Activated CD4-positive, alpha-beta T cell treated with anti-CD3 and anti-CD28 coated beads, Interleukin-2, amount 50 U/mL, for 1 hour (primary cell): Measurements from ENCODE around the gene SIPA1L3.
"Not testable (repeated sequence)": the region's sequence is repeated elsewhere in the genome, so short reads cannot be mapped to it uniquely, and the experiment has no call there.

Source experiments
- DNase-seq: peaks from one replicate; pipeline ENCODE4 v3.0.0-alpha.2; 2020

SIPA1L3 gene

DNA sequence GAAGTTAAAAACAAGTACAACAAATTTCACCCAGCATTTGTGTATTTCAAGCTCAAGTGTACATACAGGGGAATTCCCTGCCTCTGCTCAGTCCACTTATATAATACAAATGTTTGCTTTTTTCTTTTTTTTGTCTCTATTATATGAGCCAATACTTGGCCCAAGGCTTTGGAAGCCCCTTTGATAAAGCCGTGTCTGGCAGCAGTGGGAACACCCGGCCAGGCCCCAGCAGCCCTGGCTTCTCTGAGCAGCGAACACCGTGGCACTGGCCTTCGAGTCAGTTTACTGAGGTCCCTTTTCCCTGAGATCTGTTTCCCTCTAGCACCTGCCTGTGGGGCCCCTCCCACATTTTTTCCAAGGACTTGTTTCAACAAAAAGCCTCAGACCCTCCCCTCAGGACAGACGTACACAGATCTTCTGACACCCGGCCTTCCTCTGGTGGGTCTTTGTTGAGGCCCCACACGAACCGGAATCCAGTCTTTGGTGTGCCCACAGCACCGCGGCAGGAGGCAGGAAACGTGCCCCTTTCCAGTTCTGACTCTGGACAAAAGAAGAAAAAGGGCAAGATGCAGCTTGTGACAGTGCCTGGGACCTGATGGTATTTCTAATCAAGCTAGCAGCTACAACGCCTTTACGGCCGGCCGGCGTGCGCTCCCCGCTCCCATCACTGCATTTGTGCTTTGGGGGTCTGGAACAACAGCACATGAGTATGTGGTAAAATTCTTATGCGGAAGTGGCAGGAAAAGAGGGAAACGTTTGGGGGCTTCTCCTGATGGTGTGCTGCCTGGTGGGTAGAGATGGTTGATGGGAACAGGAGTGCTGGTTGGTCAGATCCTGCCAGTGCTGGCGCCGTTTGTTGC lies 13.8 kb downstream of the SIPA1L3 start:
- no peak for DNase-seq

DNA sequence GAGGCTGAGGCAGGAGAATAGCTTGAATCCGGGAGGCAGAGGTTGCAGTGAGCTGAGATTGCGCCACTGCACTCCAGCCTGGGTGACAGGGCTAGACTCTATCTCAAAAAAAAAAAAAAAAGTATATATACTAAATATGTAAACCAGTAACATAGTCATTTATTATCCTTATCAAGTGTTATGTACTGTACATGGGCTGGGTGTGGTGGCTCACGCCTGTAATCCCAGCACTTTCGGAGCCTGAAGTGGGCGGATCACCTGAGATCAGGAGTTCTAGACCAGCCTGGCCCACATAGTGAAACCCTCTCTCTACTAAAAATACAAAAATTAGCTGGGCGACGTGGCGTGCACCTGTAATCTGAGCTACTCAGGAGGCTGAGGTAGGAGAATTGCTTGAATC lies 17.6 kb downstream of the SIPA1L3 start:
- not testable (repeated sequence) for DNase-seq

- DNase-seq: no peak
Measured at GRCh38 chr19:37925212-37925611, 18.2 kb downstream of the SIPA1L3 start.

DNA sequence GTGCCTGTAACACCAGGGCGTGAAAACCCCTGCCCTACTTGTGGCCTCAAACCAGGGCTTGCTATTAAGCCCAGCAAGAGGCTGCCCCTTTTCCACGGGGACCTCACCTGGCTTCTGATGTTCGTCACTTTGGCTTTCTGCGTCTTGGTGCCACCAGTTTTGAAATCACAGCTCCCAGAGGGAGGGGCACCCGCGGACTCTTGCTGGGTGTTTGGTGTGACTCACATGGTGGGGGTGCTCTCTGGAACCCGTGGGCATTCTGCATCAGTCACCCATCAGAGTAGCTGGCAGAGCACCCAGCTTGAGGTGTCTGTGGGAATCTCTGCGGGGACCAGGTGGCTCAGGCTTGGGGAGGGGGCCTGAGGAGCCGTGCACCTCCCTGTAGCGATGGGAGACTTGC lies 19.2 kb downstream of the SIPA1L3 start:
- no peak for DNase-seq

DNA sequence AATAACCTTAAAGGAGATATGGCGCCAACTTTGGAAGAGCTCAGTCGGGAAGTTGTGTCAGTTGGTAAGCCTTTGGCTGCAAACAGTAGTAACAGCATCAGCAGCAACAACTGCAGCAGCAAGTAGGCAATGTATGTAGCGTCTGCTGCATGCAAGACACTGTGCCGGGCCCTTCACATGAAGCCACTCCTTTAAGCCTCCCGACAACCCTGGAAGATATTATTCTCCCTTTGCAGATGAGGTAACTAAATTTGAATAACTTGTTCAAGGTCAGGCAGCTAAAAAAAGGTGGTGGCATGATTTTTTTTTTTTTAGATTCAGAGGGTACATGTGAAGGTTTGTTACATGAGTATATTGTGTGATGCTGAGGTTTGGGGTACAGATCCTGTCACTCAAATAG lies 19.7 kb downstream of the SIPA1L3 start:
- DNase-seq: no peak

DNA sequence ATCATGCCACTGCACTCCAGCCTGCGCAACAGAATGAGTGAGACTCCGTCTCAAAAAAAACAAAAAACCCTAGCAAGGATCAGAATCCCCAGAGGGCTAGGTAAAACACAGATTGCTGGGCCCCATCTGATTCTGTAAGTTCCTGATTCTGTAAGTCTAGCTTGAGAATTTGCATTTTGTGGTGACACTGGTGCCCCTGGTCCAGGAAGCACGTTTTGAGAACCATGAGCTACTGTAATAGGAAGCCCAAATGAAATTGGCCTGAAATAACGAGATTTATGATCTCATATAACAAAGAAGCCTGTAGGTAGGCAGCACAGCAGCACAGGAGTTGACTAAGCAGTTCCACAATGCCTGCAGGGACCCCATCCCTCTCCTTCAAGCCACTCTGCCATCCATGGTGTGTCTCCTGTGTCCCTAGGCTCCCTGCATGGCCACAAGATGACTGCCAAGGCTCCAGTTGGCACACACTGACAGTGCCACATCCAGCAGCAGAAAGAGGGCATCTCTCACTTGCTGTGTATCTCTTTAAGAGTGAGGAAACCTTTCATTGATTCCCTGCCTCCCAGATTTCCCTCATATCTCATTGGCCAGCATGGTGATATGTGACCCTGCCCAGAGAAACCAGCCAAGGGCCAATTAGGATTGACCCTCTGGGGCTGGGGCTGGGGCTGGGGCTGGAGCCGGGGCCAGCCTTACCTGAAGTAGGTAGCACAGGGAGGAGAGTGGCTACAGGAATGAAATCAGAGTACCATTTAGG lies 21.7 kb downstream of the SIPA1L3 start:
- no peak for DNase-seq

DNA sequence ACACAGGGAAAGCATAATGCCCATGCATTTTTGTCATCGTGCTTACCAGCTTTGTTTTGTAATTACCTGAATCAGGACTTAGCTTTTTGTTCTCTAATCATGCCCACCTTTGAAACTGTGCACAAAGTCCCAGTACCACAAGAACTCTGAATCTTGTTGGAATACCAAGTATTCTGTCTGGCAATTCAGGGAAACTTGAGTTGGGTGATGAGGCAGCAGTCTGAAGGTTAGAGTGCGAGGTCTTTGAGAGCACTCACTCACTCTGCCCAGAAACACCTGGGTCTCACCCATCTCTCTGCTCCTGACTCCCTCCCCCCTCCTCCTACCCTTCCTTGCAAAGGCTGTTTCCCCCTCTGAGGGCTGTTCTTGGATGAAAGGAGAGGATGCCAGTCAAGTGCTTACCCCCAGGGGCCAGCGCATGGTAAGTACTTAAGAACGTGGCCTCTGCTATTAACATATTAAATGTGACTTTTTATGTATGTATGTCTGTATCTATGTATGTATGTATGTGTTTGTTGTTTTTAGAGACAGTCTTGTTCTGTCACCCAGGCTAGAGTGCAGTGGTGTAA lies 22.4 kb downstream of the SIPA1L3 start:
- no peak for DNase-seq

DNA sequence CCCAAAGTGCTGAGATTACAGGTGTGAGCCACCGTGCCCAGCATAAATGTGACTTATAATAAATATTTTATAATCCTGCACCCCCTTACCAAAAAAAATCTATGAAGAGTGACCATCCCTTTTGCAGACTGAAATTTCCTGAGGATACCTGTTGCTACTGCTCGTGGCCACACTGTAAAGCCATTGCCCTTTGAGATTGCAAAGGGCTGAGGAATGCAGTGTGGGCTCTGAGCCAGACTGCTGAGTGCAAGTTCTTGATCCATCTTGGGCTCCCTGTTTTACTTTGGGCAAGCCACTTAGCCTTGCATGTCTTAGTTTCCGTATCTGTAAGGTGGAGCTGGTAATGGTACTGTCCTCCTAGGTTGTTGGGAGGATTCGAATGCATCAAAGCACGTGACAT lies 23.4 kb downstream of the SIPA1L3 start:
- DNase-seq: no peak

DNA sequence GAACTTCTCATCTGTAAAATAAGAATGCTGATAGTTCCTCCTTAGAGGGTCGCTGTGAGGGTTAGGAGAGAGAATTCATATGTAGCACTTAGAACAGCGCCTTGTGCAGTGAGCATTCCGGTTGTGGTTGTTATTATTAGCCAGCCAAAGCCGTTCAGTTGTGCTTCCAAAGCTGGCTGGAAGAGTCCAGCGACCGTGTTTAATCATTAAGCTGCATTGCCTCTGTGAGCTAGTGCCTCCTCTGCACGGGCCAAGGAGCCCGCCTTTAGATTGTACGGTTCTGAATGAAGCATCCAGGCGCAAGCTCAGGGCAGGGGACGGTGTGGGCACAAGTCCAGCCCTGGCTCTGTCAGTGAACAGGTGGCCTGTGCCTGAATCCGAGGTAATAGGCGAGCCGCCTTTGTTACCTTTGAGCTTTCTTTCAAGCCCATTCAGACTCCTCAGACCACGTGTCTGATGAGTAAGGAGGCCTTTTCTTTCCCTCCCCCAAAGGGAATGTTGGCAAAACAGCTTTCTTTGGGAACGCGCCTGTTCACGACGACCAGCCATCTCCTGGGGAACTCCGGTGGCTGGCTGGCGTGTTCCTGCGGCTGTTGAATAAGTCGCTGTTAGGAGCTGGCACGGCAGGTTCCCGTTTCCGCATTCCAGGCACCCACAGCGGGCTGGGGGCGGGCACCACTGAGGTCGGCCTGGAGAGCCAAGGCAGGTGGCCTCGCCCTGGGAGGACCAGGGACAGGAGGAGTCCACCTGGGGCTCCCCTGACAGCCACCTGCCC lies 25.1 kb downstream of the SIPA1L3 start:
- peak; percentile 1 for DNase-seq

GRCh38 chr19:37932985-37933936 lies 26.3 kb downstream of the SIPA1L3 start:
- DNase-seq: no peak

DNA sequence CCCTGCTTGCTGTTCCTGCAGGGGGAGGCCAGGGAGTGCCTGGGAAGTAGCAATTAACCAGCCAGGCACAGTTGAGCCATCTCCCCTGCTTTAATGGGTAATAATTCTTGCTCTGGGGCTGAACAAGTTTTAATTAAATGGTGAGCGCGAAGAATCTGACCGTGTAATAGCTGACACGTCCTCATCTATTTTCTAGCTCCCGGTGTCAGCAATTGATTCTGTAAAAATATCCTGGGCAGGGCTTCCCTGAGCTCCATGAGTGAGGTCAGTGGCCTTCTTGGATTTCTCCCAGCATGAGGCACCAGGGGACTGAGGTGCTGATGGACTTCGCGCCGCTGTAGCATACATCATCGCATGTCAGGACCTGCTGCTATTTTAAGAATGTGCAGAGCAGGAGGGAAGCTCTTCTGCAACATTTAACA lies 26.9 kb downstream of the SIPA1L3 start:
- DNase-seq: no peak

DNA sequence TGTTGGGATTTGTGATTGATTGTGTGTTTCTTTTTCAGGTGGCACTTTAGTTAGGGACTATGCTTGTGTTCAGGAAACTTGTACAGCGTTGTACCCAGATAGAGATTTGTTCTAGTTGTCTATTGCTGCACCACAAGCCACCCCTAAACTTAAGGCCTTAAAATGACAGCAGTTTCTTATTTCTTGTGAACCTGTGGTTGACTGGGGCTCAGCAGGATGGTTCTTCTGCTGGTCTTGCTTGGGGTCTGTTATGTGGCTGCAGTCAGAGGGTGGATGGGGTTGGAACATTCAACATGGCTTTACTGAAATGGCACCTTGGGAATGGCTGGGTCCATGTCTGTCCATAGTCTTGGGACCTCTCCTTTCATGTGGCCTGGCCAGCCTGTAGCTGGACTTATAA lies 28.3 kb downstream of the SIPA1L3 start:
- no peak for DNase-seq

DNA sequence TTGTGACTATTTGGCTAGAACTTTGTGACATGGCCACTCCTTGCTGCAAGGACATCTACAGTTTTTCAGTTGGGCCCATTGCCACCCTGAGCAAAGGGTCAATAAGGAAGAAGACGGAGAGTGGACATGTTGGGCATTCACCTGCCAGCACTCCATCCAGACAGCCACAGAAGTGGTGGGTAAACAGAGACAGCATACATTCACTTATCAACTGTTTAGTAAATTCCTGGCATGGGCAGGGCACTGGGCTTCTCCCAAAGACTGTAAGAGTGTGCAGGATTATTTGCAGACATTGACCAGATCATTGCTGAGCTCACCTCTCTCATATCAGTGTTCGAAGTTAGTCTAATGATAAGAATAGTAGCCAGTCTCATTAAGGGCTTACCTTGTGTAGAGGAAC lies 29.2 kb downstream of the SIPA1L3 start:
- DNase-seq: no peak

GRCh38 chr19:37936886-37937285 lies 29.9 kb downstream of the SIPA1L3 start:
- no peak for DNase-seq

DNA sequence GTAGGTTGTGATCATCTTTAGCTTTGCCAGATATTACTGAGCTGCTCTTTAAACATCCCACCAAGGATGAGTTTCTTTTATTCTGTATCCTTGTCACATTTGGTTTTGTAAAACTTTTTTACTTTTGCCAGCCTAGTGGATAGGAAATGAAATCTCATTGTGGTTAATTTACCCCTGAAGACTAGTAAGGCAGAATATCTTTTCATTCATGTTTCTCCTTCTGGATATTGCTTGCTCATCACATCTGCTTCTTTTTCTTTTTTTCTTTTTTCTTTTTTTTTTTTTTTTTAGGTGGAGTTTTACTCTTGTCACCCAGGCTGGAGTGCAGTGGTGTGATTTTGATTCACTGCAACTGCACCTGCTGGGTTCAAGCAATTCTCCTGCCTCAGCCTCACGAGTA lies 31.3 kb downstream of the SIPA1L3 start:
- DNase-seq: no peak

GRCh38 chr19:37941782-37942515 lies 34.9 kb downstream of the SIPA1L3 start:
- DNase-seq: no peak

GRCh38 chr19:37942516-37942902 lies 35.5 kb downstream of the SIPA1L3 start:
- no peak for DNase-seq

DNA sequence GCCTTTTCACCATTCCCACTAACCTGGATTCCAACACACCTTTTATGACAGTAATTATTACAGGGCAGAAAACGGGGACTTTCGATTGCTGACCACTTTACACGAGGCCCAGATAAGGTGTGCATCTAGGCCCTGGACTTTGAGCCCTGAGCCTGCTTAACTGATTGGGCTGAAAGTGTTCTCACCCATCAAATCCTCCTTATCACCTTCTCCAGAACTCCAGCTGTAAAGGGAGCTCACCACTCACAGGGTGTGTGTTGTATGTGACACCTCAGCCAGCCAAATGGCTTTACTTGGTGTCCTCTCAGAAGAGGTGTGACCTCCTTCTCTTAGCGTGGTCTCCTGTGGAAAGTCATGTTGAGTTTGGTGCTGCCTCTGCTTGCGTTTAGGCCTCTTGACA lies 36.5 kb downstream of the SIPA1L3 start:
- DNase-seq: no peak

DNA sequence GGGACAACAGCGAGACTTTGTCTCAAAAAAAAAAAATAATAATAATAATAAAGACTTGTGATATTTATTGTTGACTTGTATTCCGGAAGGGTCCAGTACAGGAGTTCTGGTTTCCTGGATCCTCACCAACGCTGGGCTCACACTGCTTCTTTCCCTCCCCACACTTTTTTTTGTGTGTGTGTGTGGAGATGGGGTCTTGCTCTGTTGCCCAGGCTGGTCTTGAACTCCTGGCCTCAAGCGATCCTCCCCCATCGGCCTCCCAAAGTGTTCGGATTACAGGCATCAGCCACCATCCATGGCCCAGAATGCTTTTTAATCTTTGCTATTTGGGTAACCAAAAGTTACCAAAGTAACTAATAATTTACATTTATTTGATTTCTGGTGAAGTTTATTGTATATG lies 39.1 kb downstream of the SIPA1L3 start:
- DNase-seq: no peak

GRCh38 chr19:37947778-37948177 lies 40.8 kb downstream of the SIPA1L3 start:
- no peak for DNase-seq

- no peak for DNase-seq
Measured at GRCh38 chr19:37948362-37948761, 41.4 kb downstream of the SIPA1L3 start.
